HepG2 (cell line): Measurements from ENCODE around the gene FAM222B. TPM values are rescaled to one million over a fixed set of nuclear protein-coding genes. Genes with fewer than 3 reads are reported as not detected.

Experiments
- ATAC-seq: fragments of 200-7000 bp; cut with Tn5 transposase; 3 replicates; pipeline ENCODE4 v1.9.1; 2020; ENCODE audit warnings: mild to moderate bottlenecking, moderate library complexity
- BruUV-seq: library from RNA; stranded (reverse); fragments of 400-500 nt; replicated peaks from 2 replicates; lab custom pipeline; 2021; lab: Mats Ljungman, UMichigan
- CTCF ChIA-PET: fragments of 300-600 bp; formaldehyde crosslinking; extraction: SDS; loops from one replicate; lab custom pipeline; 2021; ENCODE audit warnings: low total read pairs, inconsistent platforms, low intra/inter-chr PET ratio; lab: Yijun Ruan, JAX
- POLR2A ChIA-PET: fragments of 350-600 bp; sonication (Branson Sonifier 250); formaldehyde crosslinking; loops from one replicate; lab custom pipeline; 2020; ENCODE audit warnings: antibody characterized with exemption, inconsistent platforms; lab: Yijun Ruan, JAX
- DNase-seq: peaks from one replicate; pipeline ENCODE4 v3.0.0-alpha.2; 2015; ENCODE audit warnings: low spot score
- FAIRE-seq: peaks from 3 replicates; lab custom pipeline; 2011; peaks lifted over from hg19 to GRCh38; lab: Jason Lieb, UNC
- H2AFZ ChIP-seq: one replicate; pipeline ENCODE4 v1.6.1; 2011; ENCODE audit warnings: low read length, inconsistent platforms
- H3K27ac ChIP-seq: fragments of 300-600 bp; 3 replicates; pipeline ENCODE4 v1.8.0; 2011; ENCODE audit warnings: mixed run types, mild to moderate bottlenecking, mixed read lengths, low read length, inconsistent platforms; ENCODE audit not compliant: insufficient read depth; ENCODE audit errors: extremely low read length
- H3K27me3 ChIP-seq, 2 experiments: fragments of 200-600 bp in 1 of 2; 2 replicates in 1 of 2; 3 replicates in 1 of 2; pipeline versions ENCODE4 v1.6.0 to v1.8.0; 2011; ENCODE audit warnings: low read length in 2 of 2, mild to moderate bottlenecking in 2 of 2, moderate library complexity in 2 of 2, inconsistent platforms in 1 of 2; ENCODE audit not compliant: insufficient read depth in 2 of 2, control insufficient read depth in 1 of 2
- H3K36me3 ChIP-seq, 2 experiments: fragments of 200-600 bp in 1 of 2; replicated peaks in 1 of 2; 2 replicates in 1 of 2; 3 replicates in 1 of 2; pipeline versions ENCODE4 v1.5.1 to v1.8.0; 2011; ENCODE audit warnings: low read length in 2 of 2, inconsistent platforms in 1 of 2; ENCODE audit not compliant: insufficient read depth in 2 of 2, control insufficient read depth in 1 of 2
- H3K4me1 ChIP-seq: 2 replicates; pipeline ENCODE4 v1.5.1; 2012; ENCODE audit warnings: low read length, inconsistent platforms; ENCODE audit not compliant: insufficient read depth
- H3K4me2 ChIP-seq: 2 replicates; pipeline ENCODE4 v1.6.0; 2011; ENCODE audit warnings: low read depth, low read length, inconsistent platforms
- H3K4me3 ChIP-seq, 3 experiments: fragments of 200-600 bp in 1 of 3; sonication (generic), shearing (Covaris generic) in 1 of 3; replicated peaks in 1 of 3; 2 replicates each; pipeline ENCODE4 v1.5.1; 2011 to 2016; ENCODE audit warnings: low read length in 3 of 3, inconsistent platforms in 2 of 3, low read depth in 2 of 3, mild to moderate bottlenecking in 2 of 3, control low read depth in 1 of 3, mixed read lengths in 1 of 3; ENCODE audit not compliant: insufficient read depth in 1 of 3
- H3K79me2 ChIP-seq: one replicate; pipeline ENCODE4 v1.6.1; 2011; ENCODE audit warnings: low read length, inconsistent platforms; ENCODE audit not compliant: insufficient read depth
- H3K9ac ChIP-seq: 2 replicates; pipeline ENCODE4 v1.6.0; 2011; ENCODE audit warnings: mild to moderate bottlenecking, low read depth, low read length, inconsistent platforms; ENCODE audit not compliant: insufficient read depth
- H3K9me3 ChIP-seq: 2 replicates; pipeline ENCODE4 v1.5.1; 2012; ENCODE audit warnings: mild to moderate bottlenecking, low read length
- H4K20me1 ChIP-seq: 2 replicates; pipeline ENCODE4 v1.6.0; 2011; ENCODE audit warnings: inconsistent platforms, mild to moderate bottlenecking, low read length, moderate library complexity; ENCODE audit not compliant: insufficient read depth
- ARNTL ChIP-seq: sonication (generic); formaldehyde crosslinking; IDR thresholded peaks from 2 replicates; pipeline ENCODE4 v1.4.0; 2020; ENCODE audit warnings: mild to moderate bottlenecking, missing genetic modification reagents
- CENPBD1 ChIP-seq: sonication (generic); formaldehyde crosslinking; IDR thresholded peaks from 2 replicates; pipeline ENCODE4 v1.8.0; 2022; ENCODE audit warnings: missing genetic modification reagents, low read depth, mild to moderate bottlenecking, borderline replicate concordance
- HNRNPLL ChIP-seq: fragments of 200-400 bp; formaldehyde crosslinking; IDR thresholded peaks from 2 replicates; pipeline ENCODE4 v1.6.1; 2017; ENCODE audit warnings: mild to moderate bottlenecking, low read depth, low read length; ENCODE audit not compliant: poor library complexity, severe bottlenecking
- PHF21A ChIP-seq: sonication (generic); formaldehyde crosslinking; IDR thresholded peaks from 2 replicates; pipeline ENCODE4 v1.5.0; 2020; ENCODE audit warnings: mild to moderate bottlenecking, missing genetic modification reagents
- RNF219 ChIP-seq: sonication (generic); formaldehyde crosslinking; IDR thresholded peaks from 2 replicates; pipeline ENCODE4 v1.5.0; 2020; ENCODE audit warnings: mild to moderate bottlenecking, missing genetic modification reagents
- SP1 ChIP-seq, 2 experiments: fragments of 450-650 bp in 1 of 2; sonication (generic) in 1 of 2; formaldehyde crosslinking in 1 of 2; IDR thresholded peaks; 2 replicates each; pipeline versions ENCODE4 v1.4.0 to v1.6.1; 2016 to 2020; ENCODE audit warnings: missing genetic modification reagents in 1 of 2
- SSRP1 ChIP-seq: IDR thresholded peaks from 2 replicates; pipeline ENCODE4 v1.6.1; 2016; ENCODE audit warnings: control low read depth
- TCF12 ChIP-seq, 2 experiments: fragments of 450-650 bp in 1 of 2; sonication (generic) in 1 of 2; formaldehyde crosslinking in 1 of 2; IDR thresholded peaks; 2 replicates each; pipeline versions ENCODE4 v1.6.1 to v1.8.0; 2017 to 2022; ENCODE audit warnings: antibody characterized with exemption in 1 of 2, mild to moderate bottlenecking in 1 of 2, missing genetic modification reagents in 1 of 2, moderate library complexity in 1 of 2
- TCF7L2 ChIP-seq: IDR thresholded peaks from 2 replicates; pipeline ENCODE4 v1.6.1; 2011; ENCODE audit warnings: mild to moderate bottlenecking, low read depth, low read length, moderate library complexity
- ZBTB20 ChIP-seq: sonication (generic); formaldehyde crosslinking; IDR thresholded peaks from 2 replicates; pipeline ENCODE4 v1.8.1; 2023; ENCODE audit warnings: missing genetic modification reagents, low read depth, mild to moderate bottlenecking, borderline replicate concordance
- ZBTB8A ChIP-seq: sonication (generic); formaldehyde crosslinking; IDR thresholded peaks from 2 replicates; pipeline ENCODE4 v1.4.0; 2020; ENCODE audit warnings: mild to moderate bottlenecking, low read depth, missing genetic modification reagents, borderline replicate concordance
- ZFP82 ChIP-seq: sonication (generic); formaldehyde crosslinking; IDR thresholded peaks from 2 replicates; pipeline ENCODE4 v1.5.1; 2020; ENCODE audit warnings: mild to moderate bottlenecking, missing genetic modification reagents, borderline replicate concordance
- ZNF230 ChIP-seq: sonication (generic); formaldehyde crosslinking; IDR thresholded peaks from 2 replicates; pipeline ENCODE4 v1.4.0; 2020; ENCODE audit warnings: mild to moderate bottlenecking, missing genetic modification reagents
- ZNF317 ChIP-seq: sonication (generic); formaldehyde crosslinking; IDR thresholded peaks from 2 replicates; pipeline ENCODE4 v1.5.0; 2020; ENCODE audit warnings: mild to moderate bottlenecking, missing genetic modification reagents
- WGBS: methylation state at CpG from one replicate; pipeline ENCODE4 v1.1.6; 2017; ENCODE audit warnings: low lambda C conversion rate; 5-methylcytosine and 5-hydroxymethylcytosine counted together
- in situ Hi-C: cut with HindIII; loops from 2 replicates; pipeline ENCODE4 v1.10.0; 2017; ENCODE audit warnings: low pct_unique_long_range_greater_than_20kb; ENCODE audit not compliant: extremely low pct_ligation_motif_present
- intact Hi-C: fragments of 100-400 bp; cut with micrococcal nuclease; formaldehyde crosslinking; loops from one replicate; pipeline ENCODE4 v1.10.0; 2022; ENCODE audit not compliant: unreplicated experiment
- polyA plus RNA-seq, 8 experiments: library from polyadenylated mRNA; depleted of rRNA in 3 of 8; stranded (reverse) in 7 of 8; unstranded in 1 of 8; fragments of >200 nt; fragmentation: Illumina TruSeq in 4 of 8; extraction: Trizol in 4 of 8; gene quantifications; 2 replicates each; pipeline versions ENCODE4 v1.2.1 to v1.2.3, GENCODE V29; 2011 to 2016; ENCODE audit warnings: low read depth in 4 of 8, missing spikeins in 1 of 8, mixed read lengths in 1 of 8; ENCODE audit not compliant: insufficient read depth in 1 of 8
- total RNA-seq, 5 experiments: library from RNA; depleted of rRNA; stranded (reverse); fragments of >200 nt; fragmentation: Illumina TruSeq; extraction: Trizol; gene quantifications; 2 replicates each; pipeline ENCODE4 v1.2.3, GENCODE V29; 2016; ENCODE audit warnings: low read depth in 1 of 5
- TF ChIP-seq, protein P1 (sequence below): IDR thresholded peaks from 2 replicates; pipeline ENCODE4 v1.6.1; 2016; ENCODE audit warnings: low read depth
- TF ChIP-seq, protein P2 (sequence below): sonication (generic); formaldehyde crosslinking; IDR thresholded peaks from 2 replicates; pipeline ENCODE4 v1.9.0; 2022; ENCODE audit warnings: missing genetic modification reagents, mild to moderate bottlenecking, borderline replicate concordance

The FAM222B gene
- total and polyA plus RNA-seq, 2 of the 13 experiments (the other 11 are each of a cell fraction or from before 2014, with no cell fraction given): 3.5 to 7.3 TPM

DNA sequence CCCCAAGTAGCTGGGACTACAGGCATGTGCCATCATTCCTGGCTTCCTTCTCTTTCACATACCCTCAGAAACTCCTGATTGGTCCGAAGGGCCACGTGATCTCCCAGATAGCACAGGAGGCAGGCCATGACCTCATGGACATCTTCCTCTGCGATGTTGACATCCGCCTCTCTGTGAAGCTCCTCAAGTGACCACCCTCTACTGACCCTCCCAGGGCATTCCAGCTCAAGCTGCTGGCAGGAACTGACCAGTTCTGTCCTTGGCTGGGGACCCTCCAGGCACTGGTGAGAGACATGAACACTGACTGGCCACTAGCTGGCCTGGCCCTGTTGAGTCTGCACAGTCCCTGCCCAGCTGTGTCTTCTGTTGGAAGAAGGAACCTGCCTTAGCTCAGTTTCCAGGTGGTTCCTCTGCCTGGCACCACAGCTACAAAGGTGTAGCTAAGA lies 17.8 kb upstream of the FAM222B start:
- ChIA-PET CTCF (no interaction called here), POLR2A (interaction anchor here (0.8 to 1.7 kb wide), 2 partner anchors 18 to 38 kb away, joined by 3 read pairs; no protein-coding TSS in a partner anchor)
- Histone ChIP-seq H3K4me1 (peaks cover 25% of the 10 kb centered on the region), H3K9me3 (no peaks in the 10 kb centered on the region), H4K20me1 (no peaks in the 10 kb centered on the region), H3K27me3 (peaks cover 0 to 1% of the 10 kb centered on the region in 2 experiments; a peak in 1 of 5 replicates), H3K79me2 (peaks cover 10% of the 10 kb centered on the region), H3K9ac (no peak overlapping the region), H3K4me3 (no peak overlapping the region), H3K36me3 (peaks cover 19 to 29% of the 10 kb centered on the region in 2 experiments; a peak in 4 of 5 replicates), H2AFZ (no peak overlapping the region), H3K4me2 (no peak overlapping the region), H3K27ac (no peak overlapping the region)
- no TSS peak for BruUV-seq
- 98% methylated on average over 4 of the region's 4 CpGs for WGBS
- in situ Hi-C loops: no loop called here
- TF ChIP-seq ZNF317 (CRISPR knock-in tag): no peak
- TF ChIP-seq ZNF230 (CRISPR knock-in tag): no peak
- TF ChIP-seq ZBTB20: no peak
- no peak for TF ChIP-seq TCF7L2
- TF ChIP-seq, protein P1, sequence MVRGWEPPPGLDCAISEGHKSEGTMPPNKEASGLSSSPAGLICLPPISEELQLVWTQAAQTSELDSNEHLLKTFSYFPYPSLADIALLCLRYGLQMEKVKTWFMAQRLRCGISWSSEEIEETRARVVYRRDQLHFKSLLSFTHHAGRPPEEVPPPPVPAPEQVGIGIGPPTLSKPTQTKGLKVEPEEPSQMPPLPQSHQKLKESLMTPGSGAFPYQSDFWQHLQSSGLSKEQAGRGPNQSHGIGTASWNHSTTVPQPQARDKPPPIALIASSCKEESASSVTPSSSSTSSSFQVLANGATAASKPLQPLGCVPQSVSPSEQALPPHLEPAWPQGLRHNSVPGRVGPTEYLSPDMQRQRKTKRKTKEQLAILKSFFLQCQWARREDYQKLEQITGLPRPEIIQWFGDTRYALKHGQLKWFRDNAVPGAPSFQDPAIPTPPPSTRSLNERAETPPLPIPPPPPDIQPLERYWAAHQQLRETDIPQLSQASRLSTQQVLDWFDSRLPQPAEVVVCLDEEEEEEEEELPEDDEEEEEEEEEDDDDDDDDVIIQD (CRISPR knock-in tag): no peak
- no peak for TF ChIP-seq RNF219
- no peak for TF ChIP-seq HNRNPLL
- TF ChIP-seq PHF21A: no peak
- TF ChIP-seq ARNTL (CRISPR knock-in tag): no peak
- TF ChIP-seq CENPBD1 (CRISPR knock-in tag): no peak
- no peak for TF ChIP-seq SP1 (IDR thresholded peaks at IDR 0.05)
- TF ChIP-seq SP1 (CRISPR knock-in tag; IDR thresholded peaks at IDR 0.05): no peak
- no peak for TF ChIP-seq ZFP82 (CRISPR knock-in tag)
- TF ChIP-seq TCF12 (IDR thresholded peaks at IDR 0.05): no peak
- TF ChIP-seq TCF12 (CRISPR knock-in tag; IDR thresholded peaks at IDR 0.05): no peak
- TF ChIP-seq, protein P2, sequence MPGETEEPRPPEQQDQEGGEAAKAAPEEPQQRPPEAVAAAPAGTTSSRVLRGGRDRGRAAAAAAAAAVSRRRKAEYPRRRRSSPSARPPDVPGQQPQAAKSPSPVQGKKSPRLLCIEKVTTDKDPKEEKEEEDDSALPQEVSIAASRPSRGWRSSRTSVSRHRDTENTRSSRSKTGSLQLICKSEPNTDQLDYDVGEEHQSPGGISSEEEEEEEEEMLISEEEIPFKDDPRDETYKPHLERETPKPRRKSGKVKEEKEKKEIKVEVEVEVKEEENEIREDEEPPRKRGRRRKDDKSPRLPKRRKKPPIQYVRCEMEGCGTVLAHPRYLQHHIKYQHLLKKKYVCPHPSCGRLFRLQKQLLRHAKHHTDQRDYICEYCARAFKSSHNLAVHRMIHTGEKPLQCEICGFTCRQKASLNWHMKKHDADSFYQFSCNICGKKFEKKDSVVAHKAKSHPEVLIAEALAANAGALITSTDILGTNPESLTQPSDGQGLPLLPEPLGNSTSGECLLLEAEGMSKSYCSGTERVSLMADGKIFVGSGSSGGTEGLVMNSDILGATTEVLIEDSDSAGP (CRISPR knock-in tag): no peak
- TF ChIP-seq ZBTB8A (CRISPR knock-in tag): no peak
- TF ChIP-seq SSRP1 (CRISPR knock-in tag): no peak
- FAIRE-seq (no peak), ATAC-seq (no peak), DNase-seq (no peak)
- intact Hi-C loops: no loop called here
